ENCODE measurements around the gene ANKRD9. TPM values are rescaled to one million over a fixed set of nuclear protein-coding genes. Genes with fewer than 3 reads are reported as not detected.
A peak's percentile ranks its signal among the peaks of the same experiment; 100 is the strongest.

ANKRD9 gene
- total and polyA plus RNA-seq, 4 donors: 4.4 to 21.3 (median 8.3) TPM

GRCh38 chr14:102517392-102518062 lies 8.0 kb upstream of the ANKRD9 start:
- WGBS, 2 donors: 26 to 29% methylated on average over 36 to 37 of the region's 37 CpGs

GRCh38 chr14:102516531-102517391 lies 7.2 kb upstream of the ANKRD9 start:
- peak; percentile 89 for TF ChIP-seq CTCF (IDR thresholded peaks at IDR 0.05; ENCODE audit: control extremely low read depth, extremely low read depth)
- Histone ChIP-seq H3K4me1 (ENCODE audit: control insufficient read depth in 5 of 5, insufficient read depth in 5 of 5, low read length in 5 of 5) (peaks cover 0 to 5% (median 0%) of the 10 kb centered on the region in 5 donors), H3K27ac (ENCODE audit: low read depth in 1 of 2, low read length in 1 of 2) (peak overlapping the region in 1 of 2 donors; percentile 54), H3K9ac (ENCODE audit: insufficient read depth in 1 of 2, low read length in 2 of 2) (peak overlapping the region; percentile 37 to 38), H3K4me3 (peak overlapping the region; percentile 43), H3K27me3 (ENCODE audit: control insufficient read depth in 3 of 3, insufficient read depth in 3 of 3, low read length in 2 of 3) (no peaks in the 10 kb centered on the region), H3K9me3 (ENCODE audit: control insufficient read depth in 4 of 4, insufficient read depth in 3 of 4, low read length in 3 of 4) (no peaks in the 10 kb centered on the region), H3K36me3 (ENCODE audit: control insufficient read depth in 4 of 4, insufficient read depth in 4 of 4, low read length in 4 of 4) (no peaks in the 10 kb centered on the region)
- ATAC-seq (ENCODE audit: insufficient read depth, low FRiP score): peak; percentile 88
- WGBS, 2 donors: 1% methylated on average over 66 to 95 of the region's 95 CpGs
- peak; percentile 60 to 74 (median 64) for DNase-seq

More at GRCh38 chr14:102517392-102518062, 8.0 kb upstream of the ANKRD9 start:
- ATAC-seq (ENCODE audit: insufficient read depth, low FRiP score) (no peak), DNase-seq (peak in 1 of 3 donors; percentile 35)
- Histone ChIP-seq H3K36me3 (ENCODE audit: control insufficient read depth in 4 of 4, insufficient read depth in 4 of 4, low read length in 4 of 4) (no peaks in the 10 kb centered on the region), H3K9ac (ENCODE audit: insufficient read depth in 1 of 2, low read length in 2 of 2) (peak overlapping the region in 1 of 2 donors; percentile 37), H3K27ac (ENCODE audit: low read depth in 1 of 2, low read length in 1 of 2) (no peak overlapping the region), H3K27me3 (ENCODE audit: control insufficient read depth in 3 of 3, insufficient read depth in 3 of 3, low read length in 2 of 3) (no peaks in the 10 kb centered on the region), H3K4me3 (peak overlapping the region; percentile 43), H3K9me3 (ENCODE audit: control insufficient read depth in 4 of 4, insufficient read depth in 3 of 4, low read length in 3 of 4) (no peaks in the 10 kb centered on the region), H3K4me1 (ENCODE audit: control insufficient read depth in 5 of 5, insufficient read depth in 5 of 5, low read length in 5 of 5) (peaks cover 0 to 5% (median 0%) of the 10 kb centered on the region in 5 donors)
- no peak for TF ChIP-seq CTCF (IDR thresholded peaks at IDR 0.05; ENCODE audit: control extremely low read depth, extremely low read depth)

GRCh38 chr14:102514987-102515733 lies 5.6 kb upstream of the ANKRD9 start:
- Histone ChIP-seq H3K27me3 (ENCODE audit: control insufficient read depth in 3 of 3, insufficient read depth in 3 of 3, low read length in 2 of 3) (no peaks in the 10 kb centered on the region), H3K27ac (ENCODE audit: low read depth in 1 of 2, low read length in 1 of 2) (no peak overlapping the region), H3K36me3 (ENCODE audit: control insufficient read depth in 4 of 4, insufficient read depth in 4 of 4, low read length in 4 of 4) (no peaks in the 10 kb centered on the region), H3K4me1 (ENCODE audit: control insufficient read depth in 5 of 5, insufficient read depth in 5 of 5, low read length in 5 of 5) (peaks cover 0 to 14% (median 0%) of the 10 kb centered on the region in 5 donors), H3K9me3 (ENCODE audit: control insufficient read depth in 4 of 4, insufficient read depth in 3 of 4, low read length in 3 of 4) (no peaks in the 10 kb centered on the region), H3K9ac (ENCODE audit: insufficient read depth in 1 of 2, low read length in 2 of 2) (no peak overlapping the region), H3K4me3 (no peak overlapping the region)
- 86 to 91% methylated on average over 12 of the region's 12 CpGs for WGBS, 2 donors
- DNase-seq (no peak), ATAC-seq (ENCODE audit: insufficient read depth, low FRiP score) (no peak)
- no peak for TF ChIP-seq CTCF (IDR thresholded peaks at IDR 0.05; ENCODE audit: control extremely low read depth, extremely low read depth)
